ENCODE measurements around the gene ZBTB20.

DNA sequence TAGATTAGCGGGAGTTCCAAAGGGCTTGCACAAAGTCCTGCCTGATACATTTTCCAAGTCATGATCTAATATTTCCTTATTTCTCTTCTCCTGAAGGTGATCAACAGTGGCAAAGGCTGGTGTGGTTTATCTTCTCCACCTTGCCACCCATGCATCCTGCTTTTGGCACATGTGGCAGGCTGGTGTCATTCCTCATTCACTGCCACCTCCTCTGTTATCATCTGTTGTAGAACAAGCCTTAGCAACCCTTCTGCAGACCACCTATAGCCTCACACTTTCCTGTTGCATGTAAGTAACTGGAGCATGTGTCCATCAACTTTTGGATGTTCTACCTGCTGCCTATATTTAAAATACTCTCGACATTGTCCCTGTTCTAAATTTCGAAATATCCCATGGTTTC is 294.1 kb downstream of the ZBTB20 start:
- TF ChIP-seq POLR2A (IDR thresholded peaks at IDR 0.05), result no peak
- TF ChIP-seq, protein P1, sequence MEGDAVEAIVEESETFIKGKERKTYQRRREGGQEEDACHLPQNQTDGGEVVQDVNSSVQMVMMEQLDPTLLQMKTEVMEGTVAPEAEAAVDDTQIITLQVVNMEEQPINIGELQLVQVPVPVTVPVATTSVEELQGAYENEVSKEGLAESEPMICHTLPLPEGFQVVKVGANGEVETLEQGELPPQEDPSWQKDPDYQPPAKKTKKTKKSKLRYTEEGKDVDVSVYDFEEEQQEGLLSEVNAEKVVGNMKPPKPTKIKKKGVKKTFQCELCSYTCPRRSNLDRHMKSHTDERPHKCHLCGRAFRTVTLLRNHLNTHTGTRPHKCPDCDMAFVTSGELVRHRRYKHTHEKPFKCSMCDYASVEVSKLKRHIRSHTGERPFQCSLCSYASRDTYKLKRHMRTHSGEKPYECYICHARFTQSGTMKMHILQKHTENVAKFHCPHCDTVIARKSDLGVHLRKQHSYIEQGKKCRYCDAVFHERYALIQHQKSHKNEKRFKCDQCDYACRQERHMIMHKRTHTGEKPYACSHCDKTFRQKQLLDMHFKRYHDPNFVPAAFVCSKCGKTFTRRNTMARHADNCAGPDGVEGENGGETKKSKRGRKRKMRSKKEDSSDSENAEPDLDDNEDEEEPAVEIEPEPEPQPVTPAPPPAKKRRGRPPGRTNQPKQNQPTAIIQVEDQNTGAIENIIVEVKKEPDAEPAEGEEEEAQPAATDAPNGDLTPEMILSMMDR (IDR thresholded peaks at IDR 0.05), result no peak
